ENCODE measurements around the gene CELSR2. TPM values are rescaled to one million over a fixed set of nuclear protein-coding genes. Genes with fewer than 3 reads are reported as not detected.
A peak's percentile ranks its signal among the peaks of the same experiment; 100 is the strongest.

The CELSR2 gene
- total RNA-seq, 1 donor from 2014 or later: 2.6 TPM

DNA sequence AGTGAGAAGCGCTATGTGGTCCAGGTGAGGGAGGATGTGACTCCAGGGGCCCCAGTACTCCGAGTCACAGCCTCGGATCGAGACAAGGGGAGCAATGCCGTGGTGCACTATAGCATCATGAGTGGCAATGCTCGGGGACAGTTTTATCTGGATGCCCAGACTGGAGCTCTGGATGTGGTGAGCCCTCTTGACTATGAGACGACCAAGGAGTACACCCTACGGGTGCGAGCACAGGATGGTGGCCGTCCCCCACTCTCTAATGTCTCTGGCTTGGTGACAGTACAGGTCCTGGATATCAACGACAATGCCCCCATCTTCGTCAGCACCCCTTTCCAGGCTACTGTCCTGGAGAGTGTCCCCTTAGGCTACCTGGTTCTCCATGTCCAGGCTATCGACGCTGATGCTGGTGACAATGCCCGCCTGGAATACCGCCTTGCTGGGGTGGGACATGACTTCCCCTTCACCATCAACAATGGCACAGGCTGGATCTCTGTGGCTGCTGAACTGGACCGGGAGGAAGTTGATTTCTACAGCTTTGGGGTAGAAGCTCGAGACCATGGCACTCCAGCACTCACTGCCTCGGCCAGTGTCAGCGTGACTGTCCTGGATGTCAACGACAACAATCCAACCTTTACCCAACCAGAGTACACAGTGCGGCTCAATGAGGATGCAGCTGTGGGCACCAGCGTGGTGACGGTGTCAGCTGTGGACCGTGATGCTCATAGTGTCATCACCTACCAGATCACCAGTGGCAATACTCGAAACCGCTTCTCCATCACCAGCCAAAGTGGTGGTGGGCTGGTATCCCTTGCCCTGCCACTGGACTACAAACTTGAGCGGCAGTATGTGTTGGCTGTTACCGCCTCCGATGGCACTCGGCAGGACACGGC lies 2.2 kb downstream of the CELSR2 start:
- DNase-seq (ENCODE audit: low spot score): no peak

DNA sequence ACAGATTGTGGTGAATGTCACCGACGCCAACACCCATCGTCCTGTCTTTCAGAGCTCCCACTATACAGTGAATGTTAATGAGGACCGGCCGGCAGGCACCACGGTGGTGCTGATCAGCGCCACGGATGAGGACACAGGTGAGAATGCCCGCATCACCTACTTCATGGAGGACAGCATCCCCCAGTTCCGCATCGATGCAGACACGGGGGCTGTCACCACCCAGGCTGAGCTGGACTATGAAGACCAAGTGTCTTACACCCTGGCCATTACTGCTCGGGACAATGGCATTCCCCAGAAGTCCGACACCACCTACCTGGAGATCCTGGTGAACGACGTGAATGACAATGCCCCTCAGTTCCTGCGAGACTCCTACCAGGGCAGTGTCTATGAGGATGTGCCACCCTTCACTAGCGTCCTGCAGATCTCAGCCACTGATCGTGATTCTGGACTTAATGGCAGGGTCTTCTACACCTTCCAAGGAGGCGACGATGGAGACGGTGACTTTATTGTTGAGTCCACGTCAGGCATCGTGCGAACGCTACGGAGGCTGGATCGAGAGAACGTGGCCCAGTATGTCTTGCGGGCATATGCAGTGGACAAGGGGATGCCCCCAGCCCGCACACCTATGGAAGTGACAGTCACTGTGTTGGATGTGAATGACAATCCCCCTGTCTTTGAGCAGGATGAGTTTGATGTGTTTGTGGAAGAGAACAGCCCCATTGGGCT lies 3.0 kb downstream of the CELSR2 start:
- no peak for DNase-seq (ENCODE audit: low spot score)

DNA sequence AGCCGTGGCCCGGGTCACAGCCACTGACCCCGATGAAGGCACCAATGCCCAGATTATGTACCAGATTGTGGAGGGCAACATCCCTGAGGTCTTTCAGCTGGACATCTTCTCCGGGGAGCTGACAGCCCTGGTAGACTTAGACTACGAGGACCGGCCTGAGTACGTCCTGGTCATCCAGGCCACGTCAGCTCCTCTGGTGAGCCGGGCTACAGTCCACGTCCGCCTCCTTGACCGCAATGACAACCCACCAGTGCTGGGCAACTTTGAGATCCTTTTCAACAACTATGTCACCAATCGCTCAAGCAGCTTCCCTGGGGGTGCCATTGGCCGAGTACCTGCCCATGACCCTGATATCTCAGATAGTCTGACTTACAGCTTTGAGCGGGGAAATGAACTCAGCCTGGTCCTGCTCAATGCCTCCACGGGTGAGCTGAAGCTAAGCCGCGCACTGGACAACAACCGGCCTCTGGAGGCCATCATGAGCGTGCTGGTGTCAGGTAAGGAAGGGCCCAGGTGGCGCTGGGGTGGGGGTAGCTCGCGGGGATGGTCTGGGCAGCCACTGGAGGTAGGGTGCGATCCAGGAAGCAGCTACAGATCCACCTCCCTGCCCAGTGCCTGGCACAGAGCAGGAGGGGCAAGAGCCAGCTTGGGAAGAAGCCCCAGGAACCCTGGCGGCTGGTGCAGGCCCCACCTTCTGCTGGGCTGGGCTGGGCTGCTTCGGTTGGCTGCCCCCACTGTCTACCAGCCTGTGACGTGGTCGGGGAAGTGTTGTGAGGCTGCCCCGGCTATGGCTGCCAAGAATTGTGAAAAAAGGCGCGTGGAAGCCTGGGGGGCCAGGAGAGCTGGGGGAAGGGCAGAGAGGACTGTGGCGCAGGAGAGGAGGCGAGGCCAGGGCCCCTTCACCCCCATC lies 3.8 kb downstream of the CELSR2 start:
- peak; percentile 66 for DNase-seq (ENCODE audit: low spot score)

DNA sequence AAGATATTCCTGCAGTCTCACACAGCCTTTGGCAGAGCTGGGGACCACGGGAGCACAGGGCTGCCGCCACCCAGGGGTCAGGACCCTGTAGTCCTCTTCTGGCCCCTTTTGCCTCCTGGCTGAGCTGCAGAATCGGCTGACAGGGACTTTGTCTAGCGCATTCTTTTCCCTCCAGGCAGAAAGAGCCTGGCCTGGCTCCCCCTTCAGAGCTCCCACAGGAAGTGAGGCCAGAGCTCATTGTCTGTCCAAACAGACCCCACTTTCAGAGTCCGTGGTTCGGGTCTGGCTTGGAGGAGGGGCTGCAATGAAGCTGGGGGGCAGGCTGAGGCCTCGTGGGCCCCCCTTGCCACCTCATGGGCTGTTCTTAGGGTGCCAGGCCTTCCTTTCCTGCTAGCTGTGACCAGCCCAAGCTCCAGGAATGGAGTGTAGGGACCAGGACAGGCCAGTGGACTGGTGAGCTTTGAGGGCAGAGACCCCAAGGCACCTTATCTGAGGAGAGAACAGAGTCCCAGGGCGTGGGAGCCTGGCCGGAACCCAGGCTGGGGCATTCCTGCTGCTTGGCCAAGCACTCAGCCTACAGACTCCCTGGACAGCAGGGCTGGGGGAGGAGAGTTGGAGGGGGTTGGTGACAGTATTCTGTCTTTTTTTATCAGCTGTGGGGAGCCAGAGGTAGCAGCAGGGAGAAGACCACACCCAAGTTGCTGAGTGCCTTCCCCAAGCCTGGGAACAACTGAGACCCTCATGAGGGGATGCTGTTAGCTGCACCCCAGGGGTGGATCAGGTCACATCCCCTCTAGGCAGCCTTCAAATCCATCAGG lies 4.7 kb downstream of the CELSR2 start:
- DNase-seq (ENCODE audit: low spot score): peak; percentile 49

DNA sequence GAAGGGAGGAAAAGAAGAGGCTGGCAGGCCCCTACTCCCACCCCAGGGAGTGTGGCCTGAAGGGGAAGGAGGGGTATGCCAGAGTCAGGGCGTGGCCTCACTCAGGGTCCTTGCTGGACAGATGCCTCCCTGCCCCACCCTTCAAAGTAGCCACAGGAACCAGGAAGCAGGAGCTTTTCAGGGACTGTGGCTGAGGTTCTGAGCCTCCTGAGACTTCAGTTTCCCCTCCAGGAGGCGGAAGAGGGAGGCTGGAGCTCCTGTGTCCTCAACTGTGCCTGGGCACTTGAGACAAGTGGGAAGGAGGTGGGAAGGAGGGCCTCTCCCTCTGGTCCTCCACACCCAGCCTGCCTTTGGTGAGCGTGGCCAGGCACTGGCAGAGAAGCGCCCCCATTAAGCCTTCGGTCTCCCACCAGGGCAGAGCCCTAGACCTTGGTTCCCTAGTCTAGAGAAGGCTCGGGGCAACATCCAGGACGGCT lies 5.3 kb downstream of the CELSR2 start:
- no peak for DNase-seq (ENCODE audit: low spot score)

DNA sequence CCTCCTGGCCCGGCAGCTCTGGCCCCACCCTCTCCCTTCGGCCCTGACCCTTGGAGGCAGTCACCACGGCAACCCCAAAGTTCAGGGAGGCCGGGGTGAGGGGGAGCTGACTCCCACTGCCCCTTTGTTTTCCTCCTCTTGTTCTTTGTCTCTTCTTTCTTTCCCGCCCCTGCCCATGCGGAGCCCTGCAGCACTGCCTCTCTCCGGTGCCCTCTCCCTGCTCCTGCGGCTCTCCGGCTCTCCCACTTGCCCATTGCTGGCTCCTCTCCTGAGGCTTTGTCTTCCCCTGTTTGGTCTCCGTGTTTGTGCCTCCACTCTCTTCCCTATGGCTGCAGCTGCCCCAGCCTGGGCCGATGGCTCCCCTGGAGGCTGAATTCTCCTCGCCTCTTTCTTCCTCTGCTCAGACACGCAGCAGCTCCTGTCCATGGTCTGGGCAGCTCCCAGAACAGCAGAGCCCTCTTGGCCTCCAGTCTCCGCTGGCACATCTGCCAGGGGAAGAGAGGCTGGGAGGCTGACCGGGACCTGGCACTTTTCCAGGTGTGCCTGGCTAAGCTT lies 5.8 kb downstream of the CELSR2 start:
- DNase-seq (ENCODE audit: low spot score): no peak

DNA sequence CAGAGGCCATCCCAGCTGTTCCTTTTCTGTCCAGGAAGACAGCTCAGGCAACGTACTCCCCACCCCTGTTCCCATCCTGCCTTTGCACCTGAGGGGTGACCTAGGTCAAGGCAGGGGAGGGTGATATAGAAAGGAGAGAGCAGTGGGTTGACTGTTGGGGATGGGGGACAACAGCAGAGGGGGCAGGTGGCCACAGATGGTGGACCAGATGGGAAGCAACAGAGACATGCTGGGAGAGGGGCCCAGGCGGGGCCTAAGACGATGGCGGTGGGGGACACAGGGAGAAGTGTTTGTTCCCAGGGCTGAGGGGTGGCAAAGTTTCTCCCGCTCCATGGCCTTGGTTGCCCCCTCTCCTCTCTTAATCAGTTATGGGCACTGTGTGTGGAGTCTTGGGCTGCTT lies 6.3 kb downstream of the CELSR2 start:
- DNase-seq (ENCODE audit: low spot score): no peak

DNA sequence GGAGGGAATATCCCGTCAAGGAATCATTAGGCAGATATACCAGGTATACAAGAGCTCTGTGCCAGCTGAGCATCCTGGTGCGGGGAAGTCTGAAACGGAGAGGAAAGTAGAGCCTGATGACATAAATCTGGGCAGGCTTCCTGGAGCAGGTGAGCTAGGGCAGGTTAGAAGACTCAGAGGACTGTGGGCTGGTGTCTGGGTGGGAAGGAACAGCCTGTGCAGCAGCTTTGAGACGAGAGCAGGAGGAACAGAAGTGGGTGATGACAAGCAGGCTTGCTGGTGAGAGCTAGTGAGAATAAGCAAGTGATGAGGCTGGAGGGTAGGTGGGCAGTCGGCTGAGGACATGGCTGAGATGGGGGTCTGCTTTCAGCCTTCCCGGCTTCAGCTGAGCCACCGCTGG lies 6.7 kb downstream of the CELSR2 start:
- no peak for DNase-seq (ENCODE audit: low spot score)

DNA sequence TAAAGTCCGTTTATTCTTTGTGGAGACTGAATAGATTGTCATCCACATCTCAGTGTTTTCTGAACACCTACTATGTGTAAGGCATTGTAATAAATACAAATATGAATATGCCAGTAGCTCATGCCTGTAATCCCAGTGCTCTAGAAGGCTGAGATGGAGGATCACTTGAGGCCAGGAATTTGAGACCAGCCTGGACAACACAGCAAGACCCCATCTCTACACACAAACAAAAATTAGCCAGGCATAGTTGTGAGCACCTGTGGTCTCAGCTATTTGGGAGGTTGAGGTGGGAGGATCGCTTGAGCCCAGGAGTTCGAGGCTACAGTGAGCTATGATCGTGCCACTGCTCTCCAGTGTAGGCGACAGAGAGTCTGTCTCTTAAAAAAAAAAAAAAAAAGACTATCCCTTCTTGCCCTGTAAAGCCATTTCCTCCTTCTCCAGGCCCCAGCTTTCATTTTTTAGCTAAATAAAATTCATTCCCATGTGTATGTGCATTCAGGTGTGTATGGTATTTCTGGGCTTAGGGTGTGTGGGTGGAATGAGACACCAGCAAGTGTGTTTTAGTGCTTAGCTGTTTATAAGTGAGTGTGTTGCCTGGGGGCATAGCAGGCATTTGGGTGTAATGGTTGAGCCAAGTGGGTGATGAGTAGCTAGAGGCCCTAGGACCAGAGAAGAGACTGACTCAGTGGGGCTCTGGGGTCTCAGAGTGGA lies 7.8 kb downstream of the CELSR2 start:
- no peak for DNase-seq (ENCODE audit: low spot score)

DNA sequence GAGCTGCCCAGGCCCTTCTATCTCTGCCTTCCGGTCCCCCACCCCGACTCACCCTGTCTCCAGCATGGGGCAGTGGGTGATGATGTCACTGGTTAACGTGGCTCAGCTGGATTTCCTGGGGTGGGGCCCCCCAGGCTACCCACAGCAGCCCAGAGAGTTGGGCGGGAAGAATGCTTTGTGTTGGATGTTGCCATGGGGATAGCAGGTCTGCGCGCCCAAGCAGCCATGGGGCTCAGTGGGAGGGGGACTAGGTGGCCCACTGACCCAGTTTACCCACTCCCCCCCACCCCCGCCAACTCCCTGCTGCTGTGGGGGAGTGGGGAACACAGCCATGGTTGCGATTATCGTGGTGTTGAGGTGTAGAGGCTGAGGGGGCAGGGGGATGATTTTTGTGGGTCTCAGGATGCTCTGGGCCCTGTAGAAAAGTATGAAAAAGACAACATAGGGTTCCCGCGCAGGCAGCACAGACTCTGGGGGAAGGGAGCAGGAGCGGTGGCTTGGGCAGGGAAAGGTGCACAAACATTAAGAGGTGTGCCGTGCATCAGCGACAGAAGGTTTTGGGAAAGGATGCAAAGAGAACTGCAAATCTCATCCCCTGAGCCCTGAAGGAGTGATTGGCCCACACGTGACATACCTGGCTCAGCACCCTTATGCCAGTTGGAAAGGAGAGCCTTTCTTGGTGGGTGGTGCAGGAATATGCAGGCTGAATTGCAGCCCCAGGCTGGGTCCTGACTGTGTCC lies 8.5 kb downstream of the CELSR2 start:
- DNase-seq (ENCODE audit: low spot score): no peak

DNA sequence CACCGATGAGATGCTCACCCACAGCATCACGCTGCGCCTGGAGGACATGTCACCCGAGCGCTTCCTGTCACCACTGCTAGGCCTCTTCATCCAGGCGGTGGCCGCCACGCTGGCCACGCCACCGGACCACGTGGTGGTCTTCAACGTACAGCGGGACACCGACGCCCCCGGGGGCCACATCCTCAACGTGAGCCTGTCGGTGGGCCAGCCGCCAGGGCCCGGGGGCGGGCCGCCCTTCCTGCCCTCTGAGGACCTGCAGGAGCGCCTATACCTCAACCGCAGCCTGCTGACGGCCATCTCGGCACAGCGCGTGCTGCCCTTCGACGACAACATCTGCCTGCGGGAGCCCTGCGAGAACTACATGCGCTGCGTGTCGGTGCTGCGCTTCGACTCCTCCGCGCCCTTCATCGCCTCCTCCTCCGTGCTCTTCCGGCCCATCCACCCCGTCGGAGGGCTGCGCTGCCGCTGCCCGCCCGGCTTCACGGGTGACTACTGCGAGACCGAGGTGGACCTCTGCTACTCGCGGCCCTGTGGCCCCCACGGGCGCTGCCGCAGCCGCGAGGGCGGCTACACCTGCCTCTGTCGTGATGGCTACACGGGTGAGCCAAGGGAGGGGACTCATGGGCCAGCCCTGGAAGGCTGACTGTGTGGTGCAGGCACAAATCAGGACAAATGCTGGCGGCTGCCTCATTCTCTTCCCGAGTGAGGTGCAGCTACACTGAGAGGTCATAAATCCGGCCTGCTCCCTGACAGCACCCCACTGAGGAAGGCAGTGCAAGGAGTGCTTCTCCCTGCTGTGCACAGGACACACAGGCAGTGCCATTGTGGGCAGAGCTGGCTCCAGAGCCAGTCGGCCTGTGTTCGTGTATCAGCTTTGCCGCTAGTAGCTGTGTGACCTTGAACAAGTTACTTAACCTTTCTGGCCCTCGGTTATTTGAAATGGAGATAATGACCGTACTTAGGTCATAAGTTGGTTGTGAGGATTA lies 9.4 kb downstream of the CELSR2 start:
- DNase-seq (ENCODE audit: low spot score): no peak

DNA sequence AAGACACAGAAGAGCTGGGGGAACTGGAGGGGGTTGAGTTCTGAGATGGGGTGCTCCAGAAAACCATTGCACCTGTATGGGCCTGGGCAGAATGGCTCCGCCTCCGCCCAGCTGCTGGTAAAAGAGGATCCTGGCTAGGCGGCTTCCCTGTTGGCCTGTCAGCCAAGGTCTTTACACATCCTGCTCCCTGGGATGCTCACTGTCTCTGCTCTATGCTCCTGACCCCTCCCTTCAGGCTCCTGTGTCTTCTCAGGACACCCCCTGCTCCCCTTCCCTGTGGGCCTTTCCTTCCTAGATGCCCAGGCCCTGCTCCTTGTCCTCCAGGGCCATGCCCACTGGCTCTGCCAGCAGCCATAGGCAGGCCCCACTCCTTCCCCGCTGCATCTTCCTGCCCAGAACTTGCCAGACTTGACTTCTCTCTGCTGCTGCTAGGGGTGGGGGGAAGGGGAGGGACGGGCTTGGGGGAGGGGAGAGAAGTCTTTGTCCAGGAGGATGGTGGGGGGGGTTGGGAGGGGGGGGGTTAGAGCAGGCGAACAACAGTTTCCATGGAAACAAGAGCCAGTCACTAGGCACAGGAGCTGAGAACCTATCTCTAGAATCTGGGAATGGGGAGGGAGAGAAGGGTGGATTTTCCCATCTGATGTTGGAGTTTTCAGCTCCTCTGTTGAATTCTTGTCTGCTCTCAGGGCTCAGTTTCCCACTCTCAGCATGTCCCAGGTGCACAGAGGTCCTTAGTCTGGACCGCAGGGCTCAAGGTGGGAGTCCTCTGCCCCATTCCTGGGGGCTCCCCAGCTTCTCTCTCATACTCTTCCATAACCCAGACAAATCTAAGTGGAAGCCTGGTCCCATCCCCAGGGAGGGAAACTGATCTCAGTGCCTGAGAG lies 10.6 kb downstream of the CELSR2 start:
- no peak for DNase-seq (ENCODE audit: low spot score)

DNA sequence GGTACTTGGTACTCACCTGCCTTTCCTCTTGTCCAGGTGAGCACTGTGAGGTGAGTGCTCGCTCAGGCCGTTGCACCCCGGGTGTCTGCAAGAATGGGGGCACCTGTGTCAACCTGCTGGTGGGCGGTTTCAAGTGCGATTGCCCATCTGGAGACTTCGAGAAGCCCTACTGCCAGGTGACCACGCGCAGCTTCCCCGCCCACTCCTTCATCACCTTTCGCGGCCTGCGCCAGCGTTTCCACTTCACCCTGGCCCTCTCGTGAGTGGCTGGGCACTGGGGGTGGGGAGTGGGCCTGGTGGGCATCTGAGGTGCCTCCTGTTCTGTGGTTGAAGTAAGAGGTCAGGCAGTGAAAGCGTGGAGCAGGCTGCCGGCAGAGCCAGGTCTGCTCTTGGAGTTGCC lies 11.7 kb downstream of the CELSR2 start:
- DNase-seq (ENCODE audit: low spot score): no peak

DNA sequence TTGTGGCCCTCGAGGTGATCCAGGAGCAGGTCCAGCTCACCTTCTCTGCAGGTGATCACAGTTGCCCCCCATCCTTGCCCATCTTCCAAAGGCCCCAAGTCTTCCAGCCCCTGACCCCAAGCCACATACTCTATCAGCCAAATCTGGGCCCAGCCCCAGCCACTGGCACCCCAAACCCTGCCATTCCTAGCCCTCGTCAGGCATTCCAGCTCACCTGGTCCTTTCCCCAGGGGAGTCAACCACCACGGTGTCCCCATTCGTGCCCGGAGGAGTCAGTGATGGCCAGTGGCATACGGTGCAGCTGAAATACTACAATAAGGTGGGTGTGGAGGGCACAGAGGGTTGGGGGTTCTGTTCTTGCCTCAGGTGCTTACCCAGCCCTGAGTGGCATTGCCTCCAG lies 12.2 kb downstream of the CELSR2 start:
- DNase-seq (ENCODE audit: low spot score): no peak

DNA sequence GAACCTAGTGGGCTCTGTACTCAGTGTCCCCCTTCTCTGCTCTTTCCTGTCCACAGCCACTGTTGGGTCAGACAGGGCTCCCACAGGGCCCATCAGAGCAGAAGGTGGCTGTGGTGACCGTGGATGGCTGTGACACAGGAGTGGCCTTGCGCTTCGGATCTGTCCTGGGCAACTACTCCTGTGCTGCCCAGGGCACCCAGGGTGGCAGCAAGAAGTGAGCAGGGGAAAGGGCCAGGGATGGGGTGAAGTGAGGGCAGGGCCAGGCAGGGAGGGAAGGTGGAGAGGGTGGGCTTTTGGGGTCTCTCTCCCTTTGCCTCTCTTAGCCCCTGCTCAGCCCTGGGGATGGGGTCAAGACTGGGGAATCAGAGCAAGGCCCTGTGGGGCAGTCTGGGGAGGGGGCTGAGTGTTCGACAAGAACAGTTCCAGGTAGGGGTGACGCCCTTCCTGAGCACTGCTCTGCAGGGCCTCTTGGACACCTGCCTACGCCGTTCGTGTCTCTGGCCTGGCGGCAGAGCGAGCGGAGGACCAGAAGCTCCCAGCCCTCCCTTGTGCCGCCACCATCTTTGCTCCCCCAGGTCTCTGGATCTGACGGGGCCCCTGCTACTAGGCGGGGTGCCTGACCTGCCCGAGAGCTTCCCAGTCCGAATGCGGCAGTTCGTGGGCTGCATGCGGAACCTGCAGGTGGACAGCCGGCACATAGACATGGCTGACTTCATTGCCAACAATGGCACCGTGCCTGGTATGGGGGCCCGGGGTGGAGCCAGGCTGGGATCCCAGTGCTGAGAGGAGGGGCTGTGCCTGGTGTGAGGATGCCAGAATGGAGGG lies 13.1 kb downstream of the CELSR2 start:
- no peak for DNase-seq (ENCODE audit: low spot score)

DNA sequence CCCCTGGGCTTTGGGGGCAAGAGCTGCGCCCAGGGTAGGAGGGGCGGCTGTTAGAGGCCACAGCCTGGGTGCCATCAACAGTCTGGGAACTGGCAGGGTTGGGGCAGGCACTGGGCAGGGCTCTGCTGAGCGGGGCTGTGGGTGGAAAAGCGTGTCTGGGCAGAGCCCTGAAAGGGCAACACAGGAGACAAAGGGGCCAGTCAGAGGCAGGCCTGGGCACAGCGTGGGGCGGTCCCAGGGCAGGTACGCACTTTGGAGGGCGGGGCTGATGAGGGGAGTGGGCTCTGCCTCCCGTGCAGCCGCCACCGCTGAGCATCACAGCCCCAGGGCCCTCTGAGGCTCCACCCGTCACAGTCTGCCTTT lies 13.9 kb downstream of the CELSR2 start:
- no peak for DNase-seq (ENCODE audit: low spot score)
